Esophagus muscularis mucosa (tissue), 4 donors: ENCODE data around the gene LAMTOR2. TPM values are rescaled to one million over a fixed set of nuclear protein-coding genes. Genes with fewer than 3 reads are reported as not detected.

Experiments used
- DNase-seq: peaks from one replicate; pipeline ENCODE4 v3.0.0-alpha.2; 2017; ENCODE audit errors: extremely low spot score
- H3K27ac ChIP-seq, 4 donors: fragments of 200-600 bp; sonication (generic); replicated peaks in 1 of 4; 1 replicate in 3 of 4; 2 replicates in 1 of 4; pipeline ENCODE4 v1.5.1; 2016 to 2019; ENCODE audit warnings: mild to moderate bottlenecking in 1 of 4
- H3K27me3 ChIP-seq, 4 donors: fragments of 200-600 bp; sonication (generic); one replicate each; pipeline versions ENCODE4 v1.5.1 to v1.6.0; 2016 to 2019
- H3K36me3 ChIP-seq, 4 donors: fragments of 200-600 bp; sonication (generic); one replicate each; pipeline ENCODE4 v1.5.1; 2016 to 2019
- H3K4me1 ChIP-seq, 4 donors: fragments of 200-600 bp; sonication (generic); one replicate each; pipeline ENCODE4 v1.5.1; 2016 to 2019
- H3K4me3 ChIP-seq, 4 donors: fragments of 200-600 bp; sonication (generic); 1 replicate in 2 of 4; 2 replicates in 2 of 4; pipeline ENCODE4 v1.5.1; 2016 to 2019; ENCODE audit warnings: mild to moderate bottlenecking in 4 of 4, moderate library complexity in 1 of 4
- H3K9me3 ChIP-seq, 4 donors: fragments of 200-600 bp; sonication (generic); 1 replicate in 3 of 4; 2 replicates in 1 of 4; pipeline ENCODE4 v1.5.1; 2016 to 2019
- CTCF ChIP-seq, 3 experiments: fragments of 200-600 bp in 2 of 3; fragments of 450-650 bp in 1 of 3; sonication (generic) in 2 of 3; IDR thresholded peaks; one replicate each; pipeline ENCODE4 v1.5.1; 2017 to 2019; ENCODE audit warnings: antibody characterized with exemption in 3 of 3, mild to moderate bottlenecking in 2 of 3, moderate library complexity in 1 of 3
- EP300 ChIP-seq: sonication (generic); formaldehyde crosslinking; IDR thresholded peaks from one replicate; pipeline ENCODE4 v1.6.1; 2017; ENCODE audit warnings: antibody characterized with exemption
- POLR2A ChIP-seq: fragments of 450-650 bp; IDR thresholded peaks from one replicate; pipeline ENCODE4 v1.6.1; 2017; ENCODE audit warnings: antibody characterized with exemption, moderate library complexity, mild to moderate bottlenecking, low read depth
- POLR2AphosphoS5 ChIP-seq, 2 donors: sonication (generic); formaldehyde crosslinking; IDR thresholded peaks; one replicate each; pipeline ENCODE4 v1.6.1; 2017; ENCODE audit warnings: antibody characterized with exemption in 2 of 2
- WGBS: methylation state at CpG from one replicate; pipeline ENCODE4 v1.1.5; 2018; 5-methylcytosine and 5-hydroxymethylcytosine counted together
- intact Hi-C: fragments of 100-400 bp; cut with DNase I; formaldehyde crosslinking; loops from one replicate; pipeline ENCODE4 v1.15.1; 2023
- total RNA-seq, 4 donors: library from RNA; depleted of rRNA; stranded (reverse); fragments of >200 nt; gene quantifications; one replicate each; pipeline versions ENCODE4 v1.1.0 to v1.2.1, GENCODE V29; 2016

LAMTOR2 gene
- total RNA-seq, 4 donors from 2014 or later: 59.3 to 106 (median 75.5) TPM

- Histone ChIP-seq H3K36me3 (peaks cover 6 to 37% (median 19%) of the 10 kb centered on the region in 4 donors), H3K4me1 (peaks cover 21 to 32% (median 31%) of the 10 kb centered on the region in 4 donors), H3K27ac (peak overlapping the region; percentile 91 to 96 (median 94)), H3K9me3 (no peaks in the 10 kb centered on the region), H3K27me3 (no peaks in the 10 kb centered on the region), H3K4me3 (peak overlapping the region; percentile 70 to 100 (median 93))
- no peak for DNase-seq
- intact Hi-C loops: no loop called here
- WGBS: 44% methylated on average over 7 of the region's 17 CpGs
- TF ChIP-seq CTCF (IDR thresholded peaks at IDR 0.05) (no peak), POLR2AphosphoS5 (IDR thresholded peaks at IDR 0.05) (no peak), POLR2A (no peak), EP300 (no peak)
Measured at GRCh38 chr1:156055281-156056048, 883 bp downstream of the LAMTOR2 start.

- Histone ChIP-seq H3K9me3 (no peaks in the 10 kb centered on the region), H3K27me3 (no peaks in the 10 kb centered on the region), H3K27ac (no peak overlapping the region), H3K36me3 (peaks cover 6 to 28% (median 11%) of the 10 kb centered on the region in 4 donors), H3K4me1 (peaks cover 21 to 32% (median 30%) of the 10 kb centered on the region in 4 donors), H3K4me3 (no peak overlapping the region)
- 100% methylated on average over 1 of the region's 1 CpG for WGBS
- no peak for DNase-seq
- TF ChIP-seq CTCF (IDR thresholded peaks at IDR 0.05) (no peak), POLR2A (no peak), POLR2AphosphoS5 (IDR thresholded peaks at IDR 0.05) (no peak), EP300 (no peak)
- intact Hi-C loops: no loop called here
Measured at GRCh38 chr1:156056326-156056849, 1.8 kb downstream of the LAMTOR2 start.

GRCh38 chr1:156060937-156061636 lies 6.5 kb downstream of the LAMTOR2 start, which contains the start of gene RAB25:
RAB25 (plus strand) TSS chr1:156061160; CDS start chr1:156061401, 241 bp downstream.
- Histone ChIP-seq H3K9me3 (no peaks in the 10 kb centered on the region), H3K4me3 (no peak within 1 kb of the TSS), H3K27me3 (no peaks in the 10 kb centered on the region), H3K36me3 (peaks cover 6 to 27% (median 10%) of the 10 kb centered on the region in 4 donors), H3K27ac (no peak within 1 kb of the TSS), H3K4me1 (peaks cover under 1 to 7% (median 3%) of the 10 kb centered on the region in 4 donors)
- no peak for DNase-seq
- 48% methylated on average over 10 of the region's 11 CpGs for WGBS
- TF ChIP-seq EP300 (no peak), POLR2A (no peak), CTCF (IDR thresholded peaks at IDR 0.05) (no peak), POLR2AphosphoS5 (IDR thresholded peaks at IDR 0.05) (no peak)
- intact Hi-C loops: no loop called here

- intact Hi-C loops: no loop called here
- no peak overlapping the region for H3K27ac ChIP-seq
Measured at GRCh38 chr1:156062189-156062588, 7.6 kb downstream of the LAMTOR2 start.

More at GRCh38 chr1:156062189-156062588, 7.6 kb downstream of the LAMTOR2 start:
- TF ChIP-seq POLR2AphosphoS5 (IDR thresholded peaks at IDR 0.05): no peak
- TF ChIP-seq CTCF (IDR thresholded peaks at IDR 0.05): no peak
- no peak for TF ChIP-seq POLR2A
- TF ChIP-seq EP300: no peak
- H3K9me3 ChIP-seq: no peaks in the 10 kb centered on the region
- no peaks in the 10 kb centered on the region for H3K4me1 ChIP-seq
- no peak for DNase-seq
- H3K36me3 ChIP-seq: peaks cover 6 to 18% (median 10%) of the 10 kb centered on the region in 4 donors
- WGBS: 83% methylated on average over 3 of the region's 3 CpGs
- H3K27me3 ChIP-seq: no peaks in the 10 kb centered on the region
- H3K4me3 ChIP-seq: no peak overlapping the region
